HG03196 (cell line): ENCODE data around the gene MTA3.

Experiments
- ATAC-seq: cut with Tn5 transposase; IDR thresholded peaks from one replicate; pipeline ENCODE4 v1.9.1; 2021; ENCODE audit not compliant: unreplicated experiment

MTA3 gene

GRCh38 chr2:42781181-42781580 is 212.7 kb downstream of the MTA3 start:
- ATAC-seq, result no peak

- no peak for ATAC-seq
These were observed 215.1 kb downstream of the MTA3 start for GRCh38 chr2:42783511-42783910.

- ATAC-seq, result no peak
These were observed 215.9 kb downstream of the MTA3 start for GRCh38 chr2:42784204-42784880.

GRCh38 chr2:42786561-42787345 is 218.3 kb downstream of the MTA3 start:
- no peak for ATAC-seq

GRCh38 chr2:42787424-42787787 is 219.0 kb downstream of the MTA3 start:
- no peak for ATAC-seq

- ATAC-seq, result no peak
These were observed 219.5 kb downstream of the MTA3 start for GRCh38 chr2:42787788-42788477.

GRCh38 chr2:42788478-42788793 is 220.0 kb downstream of the MTA3 start:
- no peak for ATAC-seq

- ATAC-seq, result no peak
These were observed 220.4 kb downstream of the MTA3 start for GRCh38 chr2:42788882-42789281.

GRCh38 chr2:42789751-42790150 is 221.3 kb downstream of the MTA3 start:
- no peak for ATAC-seq

GRCh38 chr2:42791606-42792005 is 223.2 kb downstream of the MTA3 start:
- no peak for ATAC-seq

- ATAC-seq, result no peak
These were observed 223.7 kb downstream of the MTA3 start for GRCh38 chr2:42792087-42792582.

- ATAC-seq, result no peak
These were observed 224.3 kb downstream of the MTA3 start, which contains the start of gene HAAO for GRCh38 chr2:42792583-42793333. TSS of gene HAAO (minus strand) at chr2:42792583. CDS start at chr2:42792536, 47 bp downstream.

- ATAC-seq, result no peak
These were observed 225.2 kb downstream of the MTA3 start for GRCh38 chr2:42793334-42794270.

- no peak for ATAC-seq
These were observed 226.0 kb downstream of the MTA3 start for GRCh38 chr2:42794271-42795046.

- no peak for ATAC-seq
These were observed 226.8 kb downstream of the MTA3 start for GRCh38 chr2:42795275-42795674.

- peak; percentile 38 for ATAC-seq
These were observed 227.4 kb downstream of the MTA3 start for GRCh38 chr2:42795841-42796301.

GRCh38 chr2:42796427-42797248 is 228.2 kb downstream of the MTA3 start:
- ATAC-seq, result no peak

- no peak for ATAC-seq
These were observed 228.8 kb downstream of the MTA3 start for GRCh38 chr2:42797281-42797680.
